CD4-positive, alpha-beta T cell treated with Interleukin-6 for 4 hours (primary cell): ENCODE data around the gene IFT88.
"Not testable (repeated sequence)": the region's sequence is repeated elsewhere in the genome, so short reads cannot be mapped to it uniquely, and the experiment has no call there.

Source experiments
- DNase-seq: peaks from one replicate; pipeline ENCODE4 v3.0.0-alpha.2; 2020; ENCODE audit warnings: mixed read lengths

Gene IFT88

DNA sequence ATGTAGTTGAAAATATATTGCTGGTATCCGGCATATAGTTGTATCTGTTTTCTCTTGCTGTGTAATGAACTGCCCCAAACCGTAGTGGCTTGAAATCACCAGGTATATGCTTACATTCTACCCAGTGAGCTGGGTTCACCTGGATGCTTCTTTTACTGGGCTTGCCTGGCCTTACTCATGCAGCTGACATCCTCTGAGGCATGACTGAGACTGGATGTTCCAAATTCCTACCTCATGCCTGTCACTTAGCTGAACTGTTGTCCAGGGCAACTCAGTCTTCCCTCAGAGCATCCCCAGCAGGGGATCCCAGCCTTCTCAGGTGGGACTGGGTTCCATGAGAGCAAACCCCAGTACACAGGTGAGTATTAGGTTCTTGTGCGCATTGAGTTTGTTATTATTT lies 66.8 kb downstream of the IFT88 start:
- no peak for DNase-seq

DNA sequence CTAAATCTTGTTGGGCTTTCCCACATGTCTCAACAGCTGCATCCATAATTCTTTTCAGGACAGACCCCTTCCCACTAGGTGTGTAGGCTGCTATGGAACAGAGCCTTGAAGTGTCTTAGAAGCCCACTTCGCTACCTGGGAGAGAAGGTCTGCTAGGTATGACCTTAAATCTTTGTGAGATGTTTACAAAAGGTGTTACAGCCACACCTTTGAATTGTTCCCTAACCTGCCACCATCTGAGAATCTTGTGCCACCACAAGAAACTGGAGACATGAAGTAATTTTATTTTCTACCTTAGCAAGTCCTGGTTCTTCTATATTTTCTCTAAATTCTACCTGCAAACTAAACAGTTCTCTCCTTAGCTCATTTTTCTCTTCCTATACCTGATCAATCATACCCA lies 69.1 kb downstream of the IFT88 start:
- DNase-seq = no peak

DNA sequence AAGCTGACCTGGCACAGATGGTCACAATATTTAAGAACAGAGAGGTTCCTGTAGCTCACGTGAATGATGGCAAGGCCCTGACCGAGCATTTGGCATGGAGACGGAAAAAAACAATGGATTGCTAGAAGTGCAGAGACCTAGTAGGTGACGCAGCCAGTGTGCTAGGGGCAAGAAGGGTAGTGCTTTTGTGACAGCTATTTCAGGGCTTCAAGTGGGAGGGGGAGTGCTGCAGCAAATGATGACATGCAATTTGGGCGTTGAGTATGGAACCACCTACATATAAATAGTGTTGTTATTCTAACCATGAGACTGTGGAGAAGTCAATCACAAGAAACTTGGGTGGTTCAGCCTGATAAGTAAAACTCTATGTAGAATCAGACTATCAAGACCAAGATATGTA lies 70.9 kb downstream of the IFT88 start:
- DNase-seq = no peak

DNA sequence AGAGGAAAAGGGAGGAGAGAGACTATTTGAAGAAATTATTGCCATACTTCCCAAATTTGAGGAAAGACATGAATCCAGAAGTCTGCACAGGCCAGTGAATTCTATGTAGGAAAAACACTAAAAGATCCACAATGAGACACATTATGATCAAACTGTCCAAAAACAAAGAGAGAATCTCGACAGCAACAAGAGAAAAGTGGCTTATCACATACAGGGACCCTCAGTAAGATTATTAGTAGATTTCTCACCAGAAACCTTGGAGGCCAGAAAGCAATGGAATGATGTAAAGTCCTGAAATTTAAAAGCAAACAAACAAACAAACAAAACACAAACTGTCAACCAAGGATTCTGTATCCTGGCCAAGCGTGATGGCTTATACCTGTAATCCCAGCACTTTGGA lies 80.8 kb downstream of the IFT88 start:
- DNase-seq = no peak

DNA sequence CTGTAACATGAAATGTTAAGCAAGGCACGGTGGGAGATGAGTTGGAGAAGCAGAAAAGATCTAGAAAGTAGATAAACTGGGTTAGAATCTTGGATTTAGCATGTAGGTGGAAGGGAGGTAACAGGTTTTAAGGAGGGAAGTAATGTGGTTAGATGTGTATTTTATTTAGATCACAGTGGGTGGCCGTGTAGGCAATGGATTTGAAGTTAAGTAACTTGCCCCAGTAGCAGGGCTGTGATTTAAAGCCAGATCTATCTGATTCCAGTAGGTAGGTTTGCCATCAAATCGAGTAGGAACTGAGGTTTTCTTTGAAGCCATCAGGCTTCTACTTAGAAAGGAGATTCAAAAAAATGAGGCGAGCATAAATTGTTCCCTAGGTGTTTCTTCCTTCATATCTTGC lies 86.0 kb downstream of the IFT88 start:
- no peak for DNase-seq

DNA sequence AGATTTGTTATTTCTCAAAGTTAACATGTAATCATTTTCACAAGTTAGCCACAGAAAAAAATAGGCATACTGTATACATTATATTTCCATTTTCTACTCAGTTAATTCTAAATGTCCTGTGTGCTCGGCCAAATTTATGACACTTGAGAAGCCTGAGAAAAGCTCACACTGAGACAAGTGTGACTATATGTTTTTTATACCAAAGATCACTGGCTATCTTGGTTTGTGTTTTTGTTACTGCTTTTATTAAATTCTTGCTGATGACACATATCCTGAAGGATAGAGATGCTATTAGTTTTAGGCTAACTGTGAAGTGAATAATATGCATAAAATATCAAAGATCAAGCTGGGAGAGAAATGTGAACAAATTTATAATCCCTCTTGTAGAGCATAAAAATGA lies 87.2 kb downstream of the IFT88 start:
- no peak for DNase-seq

DNA sequence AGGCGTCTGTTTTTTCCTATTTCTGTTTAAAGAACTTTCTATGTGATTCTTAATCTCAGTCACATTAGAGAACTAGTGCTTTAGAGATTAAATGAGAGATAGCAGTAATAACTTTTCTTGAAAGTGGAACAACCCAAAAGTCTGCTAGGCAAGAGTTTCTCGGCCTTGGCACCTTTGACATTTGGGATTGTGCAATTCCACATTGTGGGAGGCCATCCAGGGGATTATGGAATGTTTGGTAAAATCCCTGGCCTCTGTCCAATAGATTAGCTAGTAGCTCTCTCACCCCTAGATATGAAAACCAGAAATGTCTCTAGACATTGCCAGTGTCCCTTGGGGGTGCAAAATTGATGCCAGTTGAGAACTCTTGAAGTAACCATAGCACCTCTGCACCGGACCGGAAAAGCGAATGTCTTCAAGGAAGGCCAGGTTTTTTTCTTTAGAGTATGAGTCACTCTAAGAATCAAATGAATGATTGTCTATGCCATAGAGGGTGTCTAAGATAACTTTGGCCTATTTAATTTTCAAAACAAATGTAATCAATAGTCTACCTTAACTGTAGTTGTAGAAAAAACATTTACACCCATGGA lies 91.6 kb downstream of the IFT88 start:
- no peak for DNase-seq

DNA sequence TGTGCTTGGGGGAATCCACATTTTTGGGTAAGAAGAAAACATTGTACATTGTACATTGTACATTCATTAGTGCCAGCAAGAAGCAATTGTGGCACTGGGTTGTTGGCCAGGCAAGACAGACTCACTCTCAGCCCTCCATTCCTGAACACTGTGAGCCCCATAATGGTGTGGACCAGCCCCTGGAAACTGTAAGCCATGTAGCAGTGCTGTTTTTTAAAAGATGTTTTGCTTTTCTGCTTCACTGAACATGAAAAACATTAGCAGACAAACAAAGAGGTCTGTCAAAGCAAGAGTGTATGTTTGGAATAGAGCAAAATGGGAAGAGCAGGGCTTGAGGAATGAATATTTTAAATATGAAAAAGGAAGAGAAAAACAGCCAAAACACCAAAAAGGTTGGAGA lies 97.4 kb downstream of the IFT88 start:
- DNase-seq = no peak

DNA sequence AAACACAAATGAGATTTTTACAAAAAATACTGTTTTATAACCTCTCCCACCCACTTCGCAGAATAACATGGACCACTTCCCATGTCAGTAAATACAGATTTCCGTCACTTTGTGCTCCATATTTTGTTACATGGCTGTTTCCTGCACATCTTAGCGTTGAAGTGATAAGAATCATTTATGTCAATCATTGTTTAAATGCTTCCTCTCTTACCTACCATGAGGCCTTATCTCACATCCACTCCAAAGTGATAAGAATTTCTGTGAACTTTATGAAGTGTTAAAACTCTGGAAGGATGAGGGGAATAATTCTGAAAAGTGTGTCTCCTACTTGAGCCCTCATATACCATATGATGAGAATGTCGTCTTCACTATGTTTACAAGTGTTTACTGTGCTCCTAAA lies 100.0 kb downstream of the IFT88 start:
- DNase-seq = no peak

DNA sequence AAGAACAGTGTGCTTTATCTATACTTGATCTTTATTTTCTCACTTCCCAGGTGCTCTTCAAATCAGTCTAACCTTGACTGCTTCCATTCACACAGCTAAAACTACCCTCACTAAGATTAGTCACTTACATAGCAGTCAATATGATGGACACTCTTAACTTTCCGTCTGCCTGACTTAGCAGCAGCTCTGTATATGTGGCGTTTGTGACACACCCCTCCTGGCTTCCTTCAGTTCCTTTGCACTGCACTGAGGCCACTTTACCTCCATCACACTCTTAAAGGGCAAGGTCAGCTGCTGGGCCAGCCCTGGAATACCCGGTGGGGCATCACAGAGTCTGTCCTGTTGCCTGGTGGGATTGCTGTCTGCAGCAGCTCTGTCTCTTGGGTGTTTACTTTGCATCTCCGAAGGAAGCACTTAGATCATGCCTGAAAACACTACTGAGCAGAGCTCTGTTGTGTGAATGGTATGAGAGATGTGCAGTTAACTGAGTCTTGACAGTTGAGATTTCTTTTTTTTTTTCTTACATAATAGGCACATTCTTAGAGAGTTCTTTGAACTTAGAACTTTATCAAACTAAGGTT lies 101.0 kb downstream of the IFT88 start:
- DNase-seq = no peak

DNA sequence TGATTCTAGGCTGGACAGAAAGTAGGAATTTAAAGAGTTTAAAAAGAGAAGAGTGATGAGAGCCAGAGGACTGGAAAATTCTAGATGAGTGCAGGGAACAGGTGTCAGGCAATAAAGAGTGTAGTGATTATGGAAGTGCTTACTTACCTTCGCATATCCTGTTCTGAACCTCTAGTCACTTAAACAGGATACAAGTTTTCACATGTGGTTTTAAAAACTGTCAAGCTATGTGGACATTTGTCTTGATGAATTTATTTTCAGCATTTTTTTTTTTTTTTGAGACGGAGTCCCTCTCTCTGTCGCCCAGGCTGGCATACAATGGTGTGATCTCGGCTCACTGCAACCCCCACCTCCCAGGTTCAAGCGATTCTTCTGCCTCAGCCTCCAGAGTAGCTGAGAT lies 102.2 kb downstream of the IFT88 start:
- DNase-seq = no peak

DNA sequence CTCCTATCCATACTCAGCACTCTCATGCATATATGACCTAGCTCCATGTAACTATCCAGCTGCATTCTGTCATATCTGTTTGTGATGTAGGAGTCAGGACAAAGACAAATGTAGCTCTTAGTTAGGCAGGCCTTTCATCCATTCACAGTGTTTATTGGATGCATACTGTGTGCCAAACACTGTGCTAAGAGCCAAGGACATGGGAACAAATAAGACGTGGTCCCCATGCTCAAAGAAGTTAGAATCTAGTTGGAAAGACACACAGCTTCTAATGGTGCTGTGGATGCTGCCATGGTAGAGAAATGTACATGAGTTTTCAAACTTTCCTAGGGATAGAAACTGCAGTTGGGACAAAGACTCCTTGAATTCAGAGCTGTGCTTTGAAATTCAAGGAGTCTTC lies 104.8 kb downstream of the IFT88 start:
- DNase-seq = no peak

DNA sequence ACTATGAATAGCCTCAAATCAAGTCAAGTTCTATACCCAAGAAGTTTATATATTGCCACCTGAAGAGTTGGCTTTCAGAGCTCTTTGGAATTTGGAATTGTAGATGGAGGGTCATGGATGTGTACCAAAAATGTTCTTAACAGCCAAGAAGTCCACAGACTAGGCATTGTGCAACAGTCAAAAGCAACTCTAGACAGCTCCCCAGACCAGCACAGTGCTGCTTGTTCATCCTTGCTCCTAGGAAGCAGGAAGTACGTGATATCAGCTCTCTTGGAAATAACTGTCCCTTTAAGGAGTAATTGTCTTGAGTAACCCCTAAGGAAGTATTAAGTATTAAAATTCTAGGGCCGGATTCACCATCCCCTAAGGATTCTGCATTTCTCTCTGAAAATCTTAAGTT lies 105.8 kb downstream of the IFT88 start:
- no peak for DNase-seq

DNA sequence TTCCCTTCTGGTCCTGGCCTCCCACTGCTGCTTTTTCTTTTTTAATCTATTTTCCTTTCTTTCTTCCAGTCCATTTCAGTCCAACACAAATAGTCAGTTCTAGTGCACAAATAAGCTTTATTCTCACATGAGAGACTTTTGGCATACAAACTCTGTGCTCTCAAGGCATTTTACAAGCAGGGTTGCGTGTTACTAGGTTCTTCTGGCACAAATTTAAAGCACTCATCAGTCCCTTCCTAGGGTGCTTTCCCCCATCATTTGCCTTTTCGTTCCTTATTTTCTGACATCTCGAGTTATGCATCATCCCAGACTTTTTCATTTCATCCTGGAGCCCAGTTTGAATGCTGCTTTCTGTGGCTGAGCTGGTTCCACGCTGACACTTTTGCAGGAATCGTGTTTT lies 106.8 kb downstream of the IFT88 start:
- no peak for DNase-seq

DNA sequence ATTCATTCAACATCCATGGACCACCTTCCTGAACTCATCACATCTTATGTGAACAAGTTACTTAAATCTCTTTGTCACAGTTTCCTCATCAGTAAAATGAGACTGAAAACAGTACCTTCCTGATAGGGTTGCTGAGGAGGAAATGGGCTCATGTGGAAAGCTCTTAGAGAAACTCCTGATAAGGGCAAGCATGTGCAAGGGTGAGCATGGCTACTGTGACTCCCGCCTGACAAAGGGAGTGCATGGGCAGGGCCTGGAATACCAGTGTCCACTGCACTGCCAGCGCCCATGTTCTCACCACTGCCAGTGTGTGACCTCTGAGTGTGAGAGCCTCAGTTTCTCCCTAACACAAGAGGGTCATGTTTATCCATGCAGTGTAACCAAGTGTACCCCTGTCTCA lies 109.3 kb downstream of the IFT88 start:
- no peak for DNase-seq

DNA sequence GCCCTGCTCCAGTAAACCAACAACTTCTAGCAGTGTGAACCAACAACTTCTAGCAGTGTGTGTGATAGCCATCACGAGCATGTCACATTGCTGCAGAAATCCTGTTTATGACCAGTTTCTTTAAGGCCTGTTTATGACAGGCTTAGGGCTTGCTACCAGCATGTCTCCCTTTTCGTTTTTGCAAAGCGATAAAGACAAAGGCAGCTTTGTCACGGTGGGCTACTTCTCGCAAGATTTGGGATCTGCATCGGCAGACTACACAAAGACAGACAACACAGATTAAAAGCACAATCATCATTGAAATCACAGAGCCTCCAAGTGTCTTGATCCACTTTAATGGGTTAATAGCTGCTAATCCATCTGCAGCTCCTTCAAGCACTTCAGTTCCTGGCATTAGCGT lies 111.6 kb downstream of the IFT88 start:
- not testable (repeated sequence) for DNase-seq

DNA sequence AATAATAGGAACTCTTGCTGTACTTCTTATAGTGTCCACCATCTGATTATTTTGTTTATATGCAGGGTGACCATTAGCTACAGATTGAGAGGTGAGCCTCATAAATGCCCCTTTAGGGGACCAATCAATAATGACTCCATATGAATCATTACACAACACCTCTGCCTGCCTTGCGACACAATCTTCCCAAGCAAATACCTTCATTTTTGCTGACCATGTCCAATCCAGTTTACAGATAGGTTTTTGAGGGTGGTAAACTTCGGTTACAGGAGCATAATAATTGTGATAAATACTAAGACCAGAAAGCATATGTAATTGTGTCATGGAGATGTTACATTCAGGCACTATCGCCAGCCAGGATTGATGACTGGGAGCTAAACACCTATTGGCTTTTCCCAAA lies 112.9 kb downstream of the IFT88 start:
- DNase-seq = no peak

DNA sequence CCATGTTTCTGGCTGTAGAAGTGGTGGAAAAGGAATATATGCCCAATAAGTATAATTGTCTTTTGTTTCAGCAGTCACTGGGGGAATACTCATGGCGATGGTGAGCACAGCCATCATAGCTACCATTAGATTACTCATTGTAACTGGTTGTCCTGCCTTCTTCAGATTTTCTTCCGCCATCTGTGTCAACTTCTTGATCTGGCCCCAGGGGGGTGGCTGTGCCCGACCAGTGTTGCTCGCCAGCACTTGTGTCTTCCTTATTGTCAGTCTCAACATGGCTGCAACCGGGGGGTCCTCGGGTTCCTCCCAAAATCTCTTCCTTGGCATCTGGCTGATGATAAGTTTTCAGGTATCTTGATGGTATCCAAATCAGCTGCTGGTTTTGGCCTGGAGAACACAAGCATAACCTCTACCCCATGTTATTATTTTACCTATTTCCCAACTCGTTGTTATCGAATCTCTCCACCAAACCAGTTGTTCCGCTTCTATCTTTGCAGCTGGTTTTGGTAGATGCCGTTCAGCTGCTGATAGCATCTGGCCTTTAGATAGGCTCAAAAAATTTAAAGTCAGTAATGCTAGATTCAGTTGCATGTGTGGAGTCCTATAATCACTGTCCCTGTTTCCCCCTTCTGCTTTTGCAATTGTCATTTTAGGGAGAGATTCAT lies 113.6 kb downstream of the IFT88 start:
- no peak for DNase-seq

DNA sequence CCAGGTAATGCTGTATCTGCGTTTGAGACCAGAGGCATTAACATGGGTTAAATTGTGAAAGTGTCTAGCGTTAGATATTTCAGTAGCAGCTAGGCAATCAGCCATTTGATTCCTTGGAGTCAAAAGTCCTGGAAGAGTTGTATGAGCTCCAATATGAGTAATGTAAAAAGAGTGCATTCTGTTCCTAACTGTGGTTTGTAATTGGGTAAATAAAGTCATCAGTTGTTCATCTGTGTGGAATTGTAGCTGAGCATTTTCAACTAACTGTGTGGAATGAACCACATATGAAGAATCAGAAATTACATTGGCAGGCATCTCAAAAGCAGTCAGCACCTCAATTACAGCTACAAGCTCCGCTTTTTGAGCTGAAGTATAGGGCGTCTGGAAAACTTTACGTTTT lies 114.5 kb downstream of the IFT88 start:
- DNase-seq = not testable (repeated sequence)

DNA sequence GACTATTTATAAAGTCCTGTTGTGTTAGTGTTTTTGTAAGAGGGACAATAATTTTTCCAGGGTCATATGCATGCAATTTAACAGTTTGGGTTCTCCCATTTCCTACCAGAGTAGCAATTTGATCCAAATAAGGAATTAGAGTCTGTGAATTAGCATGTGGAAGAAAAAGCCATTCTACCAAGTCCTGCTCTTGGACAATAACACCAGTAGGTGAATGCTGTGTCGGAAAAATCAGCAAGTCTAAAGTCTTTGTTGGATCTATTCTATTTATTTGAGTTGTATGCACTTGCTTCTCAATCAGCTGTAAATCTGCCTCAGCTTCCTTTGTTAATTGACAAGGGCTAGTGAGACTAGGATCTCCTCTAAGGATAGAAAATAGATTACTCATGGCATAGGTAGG lies 115.1 kb downstream of the IFT88 start:
- DNase-seq = no peak

DNA sequence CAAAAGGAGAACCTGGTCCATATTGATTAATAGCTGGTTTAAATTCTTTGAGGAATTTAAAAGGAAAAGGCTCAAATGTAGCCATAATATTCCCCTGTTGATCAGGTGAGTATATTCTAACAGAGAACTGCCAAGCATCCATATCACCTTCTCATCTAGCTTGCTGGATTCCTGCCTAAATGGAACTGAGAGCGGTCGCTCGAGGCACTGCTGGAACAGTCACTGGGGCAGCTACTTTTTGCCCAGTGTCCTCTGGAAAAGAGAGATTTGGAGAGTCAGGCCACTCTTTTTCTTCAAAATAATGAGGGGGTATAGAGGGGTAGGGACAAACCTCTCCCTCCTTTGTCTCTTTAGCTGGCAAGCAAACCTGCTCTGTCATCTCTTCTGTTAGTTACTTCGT lies 117.1 kb downstream of the IFT88 start:
- DNase-seq = no peak

DNA sequence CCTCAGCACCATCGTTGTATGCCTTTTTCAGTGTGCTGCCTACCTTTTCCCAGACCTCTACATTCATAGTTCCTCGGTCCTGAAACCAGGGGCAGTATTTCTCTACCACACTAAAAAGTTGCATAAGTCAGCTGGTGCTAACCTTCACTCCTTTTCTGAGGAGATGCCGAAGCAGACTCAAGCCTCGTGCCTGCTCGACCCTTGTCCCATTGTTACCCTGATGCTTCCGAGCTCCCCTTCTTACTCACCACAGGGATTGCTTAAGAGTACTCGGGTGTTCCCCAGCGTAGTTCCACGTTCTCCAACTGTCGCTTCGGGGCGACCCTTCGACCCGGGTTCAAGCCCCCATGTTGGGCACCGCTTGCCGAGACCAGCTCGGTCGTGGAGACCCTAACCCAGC lies 117.6 kb downstream of the IFT88 start:
- DNase-seq = no peak

DNA sequence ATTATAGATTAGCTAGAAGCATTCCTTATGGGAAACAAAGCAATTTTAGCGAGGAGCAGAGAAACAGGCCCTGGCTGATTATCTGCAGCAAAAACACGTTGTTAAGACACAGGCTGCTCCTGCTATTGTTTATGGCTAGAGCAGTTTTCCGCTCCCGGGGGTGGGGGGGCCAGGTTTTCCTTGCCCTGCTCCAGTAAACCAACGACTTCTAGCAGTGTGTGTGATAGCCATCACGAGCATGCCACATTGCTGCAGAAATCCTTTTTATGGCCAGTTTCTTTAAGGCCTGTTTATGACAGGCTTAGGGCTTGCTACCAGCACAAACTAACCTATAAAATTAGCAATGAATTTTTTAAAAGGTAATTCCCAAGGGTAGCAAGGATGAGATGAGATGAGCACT lies 118.1 kb downstream of the IFT88 start:
- no peak for DNase-seq

DNA sequence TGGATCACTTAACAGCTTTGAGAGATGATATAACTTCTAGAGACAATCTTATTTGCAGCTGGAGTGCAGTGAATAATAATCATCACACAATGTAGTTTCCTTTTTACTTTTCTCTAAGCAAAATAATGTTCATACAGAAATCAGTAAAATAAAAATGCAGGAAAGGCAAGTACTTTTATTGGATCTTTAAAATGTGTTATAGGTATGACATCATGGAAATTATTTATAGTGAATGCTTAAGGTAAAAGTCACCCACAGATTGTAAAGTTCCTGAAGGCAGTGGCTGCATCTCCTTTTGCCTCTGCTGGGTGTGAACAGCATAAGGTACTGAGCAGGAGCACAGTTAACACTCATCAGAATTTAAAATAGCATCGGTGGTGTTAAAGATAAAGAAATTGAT lies 119.2 kb downstream of the IFT88 start:
- no peak for DNase-seq
